GM19467 (cell line): ENCODE measurements around the gene OR4C5.
"Not testable (repeated sequence)": the region's sequence is repeated elsewhere in the genome, so short reads cannot be mapped to it uniquely, and the experiment has no call there.

Experiments used
- ATAC-seq: cut with Tn5 transposase; IDR thresholded peaks from one replicate; pipeline ENCODE4 v1.9.1; 2021; ENCODE audit warnings: mild to moderate bottlenecking, moderate library complexity; ENCODE audit not compliant: unreplicated experiment

Gene OR4C5

GRCh38 chr11:48366365-48366764 lies at the start of gene OR4C5:
Gene OR4C5 (minus strand): TSS chr11:48366465. CDS start chr11:48366465, 0 bp downstream.
- ATAC-seq, result no peak

- ATAC-seq, result no peak
These were observed 18.4 kb upstream of the OR4C5 start for GRCh38 chr11:48384670-48385069.

GRCh38 chr11:48384151-48384550 lies 17.9 kb upstream of the OR4C5 start:
- ATAC-seq, result not testable (repeated sequence)

GRCh38 chr11:48361289-48361688 lies 5.0 kb downstream of the OR4C5 start:
- not testable (repeated sequence) for ATAC-seq

GRCh38 chr11:48354677-48355076 lies 11.6 kb downstream of the OR4C5 start:
- ATAC-seq, result no peak

GRCh38 chr11:48354013-48354412 lies 12.3 kb downstream of the OR4C5 start:
- ATAC-seq, result no peak

GRCh38 chr11:48346286-48346685 lies 20.0 kb downstream of the OR4C5 start:
- not testable (repeated sequence) for ATAC-seq

- ATAC-seq, result not testable (repeated sequence)
These were observed 23.8 kb downstream of the OR4C5 start for GRCh38 chr11:48342505-48342904.

- ATAC-seq, result no peak
These were observed 24.8 kb downstream of the OR4C5 start for GRCh38 chr11:48341466-48341865.

- not testable (repeated sequence) for ATAC-seq
These were observed 41.6 kb downstream of the OR4C5 start, which contains the start of gene OR4C3 for GRCh38 chr11:48324620-48325019. Gene OR4C3 (plus strand): TSS chr11:48324920. CDS start chr11:48325022, 102 bp downstream.

GRCh38 chr11:48319813-48320212 lies 46.5 kb downstream of the OR4C5 start:
- ATAC-seq, result not testable (repeated sequence)
